ENCODE measurements around the gene VAV2. TPM values are rescaled to one million over a fixed set of nuclear protein-coding genes. Genes with fewer than 3 reads are reported as not detected.

The VAV2 gene
- total and polyA plus RNA-seq, 9 of the 15 experiments (the other 6 are each of a cell fraction or from before 2014, with no cell fraction given) = 0.01 to 2.7 (median 1.0) TPM; not detected in 1

GRCh38 chr9:133959966-133960567 is 32.1 kb downstream of the VAV2 start (continued):
- TF ChIP-seq ZNF655 (CRISPR knock-in tag; IDR thresholded peaks at IDR 0.05) (no peak), ARHGAP35 (IDR thresholded peaks at IDR 0.05; ENCODE audit: partially characterized antibody) (no peak)
- TF ChIP-seq, protein P1, sequence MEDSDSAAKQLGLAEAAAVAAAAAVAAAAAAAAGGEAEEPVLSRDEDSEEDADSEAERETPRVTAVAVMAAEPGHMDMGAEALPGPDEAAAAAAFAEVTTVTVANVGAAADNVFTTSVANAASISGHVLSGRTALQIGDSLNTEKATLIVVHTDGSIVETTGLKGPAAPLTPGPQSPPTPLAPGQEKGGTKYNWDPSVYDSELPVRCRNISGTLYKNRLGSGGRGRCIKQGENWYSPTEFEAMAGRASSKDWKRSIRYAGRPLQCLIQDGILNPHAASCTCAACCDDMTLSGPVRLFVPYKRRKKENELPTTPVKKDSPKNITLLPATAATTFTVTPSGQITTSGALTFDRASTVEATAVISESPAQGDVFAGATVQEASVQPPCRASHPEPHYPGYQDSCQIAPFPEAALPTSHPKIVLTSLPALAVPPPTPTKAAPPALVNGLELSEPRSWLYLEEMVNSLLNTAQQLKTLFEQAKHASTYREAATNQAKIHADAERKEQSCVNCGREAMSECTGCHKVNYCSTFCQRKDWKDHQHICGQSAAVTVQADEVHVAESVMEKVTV (CRISPR knock-in tag; IDR thresholded peaks at IDR 0.05) = no peak

DNA sequence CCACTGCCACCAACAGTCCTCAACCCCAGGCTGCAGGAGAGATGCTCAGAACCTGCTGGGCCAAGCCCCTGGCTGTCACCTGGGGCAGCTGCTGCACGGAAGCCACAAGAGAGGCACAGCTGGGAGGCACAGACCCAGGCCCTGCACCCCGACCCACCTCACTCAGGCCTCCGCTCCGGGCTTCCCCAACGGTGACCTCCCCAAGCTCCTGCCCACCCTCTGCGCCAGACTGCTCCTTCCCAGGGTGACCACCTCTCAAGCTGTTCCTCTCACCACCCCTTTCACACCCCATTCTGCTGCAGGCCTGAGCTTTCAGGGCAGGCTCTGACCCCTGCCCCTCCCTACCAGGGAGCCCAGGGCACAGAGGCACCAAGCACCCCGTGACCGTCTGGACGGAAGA is 33.0 kb downstream of the VAV2 start:
- intact Hi-C loops (cut with micrococcal nuclease) = no loop called here
- CTCF ChIA-PET (ENCODE audit: low intra/inter-chr PET ratio) = no interaction called here
- H3K4me3 ChIP-seq = no peak overlapping the region
- H3K27ac ChIP-seq (ENCODE audit: extremely low read depth, low read depth, low read length) = no peak overlapping the region
- H4K20me1 ChIP-seq (replicated peaks; ENCODE audit: control insufficient read depth, insufficient read depth, low read length) = peaks cover 18% of the 10 kb centered on the region
- no peak overlapping the region for H3K4me2 ChIP-seq (ENCODE audit: insufficient read depth, low read length)
- H3K79me2 ChIP-seq (ENCODE audit: control insufficient read depth, insufficient read depth, low read length) = no peaks in the 10 kb centered on the region
- DNase-seq (ENCODE audit: extremely low read depth in 1 of 4, low spot score in 3 of 4) (no peak), ATAC-seq (no peak), FAIRE-seq (no peak)
- in situ Hi-C loops (cut with MboI) = no loop called here
- H3K4me1 ChIP-seq (replicated peaks in 1 of 2; ENCODE audit: control insufficient read depth in 2 of 2, insufficient read depth in 2 of 2, low read length in 2 of 2) = peaks cover 0 to 11% of the 10 kb centered on the region in 2 experiments; a peak in 2 of 5 replicates
- no peak for TF ChIP-seq SRSF9 (IDR thresholded peaks at IDR 0.05; ENCODE audit: borderline replicate concordance, low read depth, low read length)
- POLR2A ChIA-PET = interaction anchor here (0.6 kb wide), 1 partner anchor 24 kb away, joined by 4 read pairs; no protein-coding TSS in a partner anchor
- no peak overlapping the region for H2AFZ ChIP-seq (ENCODE audit: low read depth, low read length)
- H3K9ac ChIP-seq (ENCODE audit: insufficient read depth in 1 of 2, low read depth in 2 of 2, low read length in 2 of 2) = no peak overlapping the region
- H3K9me1 ChIP-seq (ENCODE audit: control insufficient read depth, insufficient read depth, low read length) = peaks cover 4% of the 10 kb centered on the region
- no TSS peak for BruUV-seq (replicated peaks)
- H3K27me3 ChIP-seq (ENCODE audit: control insufficient read depth in 2 of 2, insufficient read depth in 2 of 2, low read length in 2 of 2) = peaks cover 9 to 54% of the 10 kb centered on the region in 2 experiments; a peak in 4 of 5 replicates
- no peaks in the 10 kb centered on the region for H3K9me3 ChIP-seq (replicated peaks; ENCODE audit: control insufficient read depth, insufficient read depth, low read depth, low read length)
- H3K36me3 ChIP-seq (ENCODE audit: control insufficient read depth, insufficient read depth, low read length) = no peaks in the 10 kb centered on the region
- 5% methylated on average over 9 of the region's 9 CpGs for WGBS (ENCODE audit: insufficient coverage, low coverage, missing lambda C conversion rate)

All from K562 (cell line).